HTR-8/SVneo (cell line): Measurements from ENCODE around the gene FCN3.
"Not testable (repeated sequence)": the region's sequence is repeated elsewhere in the genome, so short reads cannot be mapped to it uniquely, and the experiment has no call there.

Source experiments
- DNase-seq: peaks from one replicate; pipeline ENCODE4 v3.0.0; 2011; ENCODE audit warnings: low spot score, mixed read lengths; ENCODE audit not compliant: insufficient read length
- FAIRE-seq: peaks from 2 replicates; lab custom pipeline; 2011; peaks lifted over from hg19 to GRCh38; lab: Jason Lieb, UNC

The FCN3 gene

DNA sequence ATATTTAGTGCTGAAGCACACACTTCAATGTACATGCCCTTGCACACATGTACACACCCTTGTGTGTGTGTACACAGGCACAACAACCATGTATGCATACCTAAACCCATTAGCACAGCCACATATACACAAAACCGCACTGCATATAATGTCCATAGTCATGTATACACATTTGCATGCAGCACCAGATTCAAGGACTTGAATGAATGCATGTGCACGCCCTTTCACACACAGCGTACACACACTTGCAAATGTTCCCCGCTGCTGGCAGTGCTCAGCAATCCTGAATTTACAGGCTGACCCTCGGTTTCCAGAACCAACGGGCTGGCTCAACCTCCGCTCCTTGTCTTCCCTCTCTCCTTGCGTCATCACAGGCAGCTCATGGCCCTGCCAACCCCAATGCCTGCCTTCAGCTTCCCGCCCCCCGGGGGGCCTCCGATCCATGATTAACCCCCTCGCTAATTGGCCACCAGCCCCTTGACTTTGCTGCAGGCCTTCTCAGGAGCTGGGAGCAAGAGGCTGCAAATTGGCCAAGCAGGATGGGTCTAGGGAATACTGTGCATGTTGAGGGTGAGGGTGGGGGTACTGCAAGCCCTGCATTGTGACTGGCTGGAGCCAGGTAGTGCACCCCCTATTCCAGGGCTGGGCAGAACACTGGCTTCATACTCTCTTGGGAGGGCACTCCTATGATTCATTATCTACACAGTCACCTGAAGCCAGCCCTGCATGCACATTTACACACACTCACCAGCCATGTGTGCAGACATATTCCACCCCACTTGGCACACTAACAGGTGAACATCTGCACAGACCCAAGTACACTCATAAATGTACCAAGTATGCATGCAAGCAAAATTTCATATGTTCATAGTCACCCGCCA, 25.7 kb upstream of the FCN3 start:
- FAIRE-seq (peak; percentile 49), DNase-seq (no peak)

DNA sequence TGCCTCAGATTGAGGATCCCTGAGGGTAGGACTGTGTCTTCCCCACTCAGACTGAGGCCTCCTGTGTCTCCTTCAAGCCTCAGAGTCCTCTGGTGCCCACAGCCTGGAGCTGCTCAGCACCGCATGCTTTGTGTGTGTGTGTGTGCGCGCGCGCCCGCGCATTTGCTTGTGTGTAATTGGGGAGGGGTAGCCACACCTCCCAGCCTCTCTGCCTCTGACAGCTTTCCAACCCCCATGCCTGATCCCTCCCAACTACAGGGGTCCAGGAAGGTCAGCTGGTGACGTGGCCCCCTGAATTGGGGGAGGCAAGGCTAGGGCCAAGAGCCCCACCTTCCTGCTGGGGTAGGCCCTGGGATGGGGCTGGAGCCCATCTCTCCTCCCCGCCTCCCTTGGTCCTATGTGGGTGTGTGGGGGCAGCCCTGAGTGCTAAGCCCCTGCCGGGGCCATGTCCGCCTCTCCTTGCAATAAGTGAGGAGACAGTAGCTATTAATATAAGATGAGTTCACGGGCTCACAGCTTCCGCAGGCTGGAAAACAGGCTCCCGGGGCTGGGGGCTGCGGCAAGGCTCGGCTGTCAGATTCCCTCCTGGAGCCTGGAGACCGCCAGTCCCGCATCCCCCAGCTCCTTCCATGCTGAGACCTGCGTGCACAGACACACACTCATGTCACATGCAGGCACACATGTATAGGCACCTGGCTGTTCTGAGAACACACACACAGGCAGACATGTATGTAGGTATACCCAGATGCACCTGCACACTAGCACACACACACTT, 24.8 kb upstream of the FCN3 start:
- no peak for DNase-seq
- no peak for FAIRE-seq

DNA sequence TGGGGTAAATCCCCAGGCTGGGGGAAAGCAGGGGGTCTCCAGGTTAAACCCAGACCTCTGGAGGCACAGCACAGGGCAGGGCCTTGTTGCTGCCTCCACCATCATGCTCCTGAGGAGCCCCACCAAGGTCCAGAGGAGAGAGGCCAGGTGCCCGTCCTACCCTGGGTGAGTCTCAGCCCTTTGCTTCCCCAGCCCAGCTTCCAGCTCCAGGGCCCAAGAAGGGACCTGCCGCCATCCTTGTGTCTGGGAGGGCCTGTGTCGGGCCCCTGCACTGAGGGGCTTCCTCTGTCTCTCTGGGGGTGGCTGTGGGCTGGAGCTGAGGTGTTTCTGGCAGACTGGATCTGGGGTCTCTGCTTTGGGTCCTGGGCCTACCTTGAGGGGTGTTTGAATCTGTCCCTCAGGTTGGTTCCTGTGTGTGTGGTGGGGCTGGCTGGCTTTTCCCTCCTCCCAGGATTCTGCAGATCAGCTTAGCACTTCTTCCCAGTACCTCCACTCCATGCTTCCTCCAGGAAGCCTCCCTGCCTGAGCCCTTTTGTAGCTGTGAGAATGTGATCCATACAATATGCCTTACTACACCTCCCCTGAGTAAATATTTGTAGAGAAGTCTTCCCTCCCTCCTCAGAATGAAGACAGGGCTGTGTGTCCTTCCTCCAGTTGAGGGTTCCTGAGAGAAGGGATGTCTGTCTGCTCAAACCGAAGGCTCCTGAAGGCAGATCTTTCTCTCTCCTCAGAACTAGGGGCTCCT, 24.0 kb upstream of the FCN3 start:
- FAIRE-seq = no peak
- no peak for DNase-seq

GRCh38 chr1:27397749-27398148, 23.1 kb upstream of the FCN3 start:
- FAIRE-seq = no peak
- DNase-seq = no peak

DNA sequence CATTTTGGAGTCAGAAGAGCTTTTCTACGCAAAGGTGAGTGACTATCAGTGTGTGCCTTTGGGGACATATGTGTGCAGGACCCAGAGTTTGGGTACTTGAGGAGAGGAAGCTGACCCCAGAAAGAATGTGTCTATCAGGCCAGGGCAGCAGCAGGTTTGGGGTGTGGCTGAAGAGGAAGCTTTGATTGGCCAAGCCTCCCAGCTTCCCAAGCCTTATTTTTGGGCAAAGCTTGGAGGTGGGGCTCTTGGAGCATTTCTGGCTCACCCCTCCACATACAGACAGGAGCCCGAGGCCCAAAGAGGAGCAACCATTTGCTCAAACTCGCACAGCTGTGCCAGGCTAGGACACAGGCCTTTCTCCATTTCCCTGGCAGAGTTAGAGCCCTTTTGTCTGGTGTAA, 22.5 kb upstream of the FCN3 start:
- DNase-seq (no peak), FAIRE-seq (no peak)

DNA sequence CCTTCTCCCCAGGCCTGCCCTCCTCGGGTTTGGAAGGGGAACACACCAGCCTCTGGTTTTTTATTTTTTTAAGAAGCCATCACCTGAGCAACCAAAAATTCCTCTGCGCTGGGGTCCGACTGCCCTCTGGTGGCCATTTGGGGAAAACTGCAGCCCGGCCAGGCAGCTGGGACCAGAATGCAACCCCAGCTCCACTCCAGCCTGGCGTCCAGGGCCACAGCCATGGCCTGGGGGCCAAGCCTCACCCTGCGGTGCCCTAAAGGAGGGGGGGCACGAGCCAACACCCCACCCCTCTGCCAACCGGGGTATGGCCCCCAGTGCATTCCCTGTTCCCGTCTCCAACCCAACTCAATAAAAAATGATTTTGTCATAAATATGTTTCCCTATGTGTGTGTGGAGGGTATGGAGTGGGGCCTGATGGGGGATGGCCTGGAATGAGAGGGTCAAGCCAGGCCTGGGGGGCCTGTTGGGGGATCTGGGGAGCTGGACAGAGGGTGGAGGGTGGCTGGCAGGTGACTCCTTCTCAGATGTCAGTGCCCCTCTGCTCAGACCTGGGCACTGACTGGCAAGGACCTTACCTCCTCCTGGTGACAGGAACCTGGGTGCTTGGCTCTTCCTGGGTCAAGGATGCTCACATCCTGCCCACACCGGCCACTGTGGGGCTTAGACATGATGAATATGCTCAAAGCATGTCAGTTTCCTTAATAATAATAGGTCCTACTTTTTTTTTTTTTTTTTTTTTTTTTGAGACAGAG, 21.0 kb upstream of the FCN3 start:
- DNase-seq (peak; percentile 71), FAIRE-seq (no peak)

DNA sequence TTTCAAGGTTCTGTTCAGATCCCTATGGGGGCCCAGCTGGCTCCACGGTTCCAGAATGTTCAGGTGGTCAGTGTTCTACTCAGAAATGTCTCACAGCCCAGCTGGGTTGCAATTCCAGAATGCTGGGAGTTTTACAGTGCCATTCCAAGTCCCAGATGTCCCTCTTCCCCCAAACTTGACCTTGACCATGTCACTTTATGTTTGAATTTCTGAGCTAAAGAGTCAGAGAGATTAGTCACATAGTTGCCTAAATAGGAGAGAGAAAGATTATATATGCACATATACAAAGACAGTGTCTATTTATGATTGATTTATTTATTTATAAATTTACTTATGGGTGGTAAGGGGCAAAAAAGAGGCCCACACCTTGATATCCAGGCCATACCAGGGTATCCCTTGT, 20.3 kb upstream of the FCN3 start:
- DNase-seq (no peak), FAIRE-seq (no peak)

GRCh38 chr1:27394282-27394658, 19.6 kb upstream of the FCN3 start:
- FAIRE-seq = no peak
- no peak for DNase-seq

GRCh38 chr1:27393641-27394281, 19.1 kb upstream of the FCN3 start:
- no peak for FAIRE-seq
- no peak for DNase-seq

- DNase-seq = no peak
- FAIRE-seq = no peak
These were observed 18.4 kb upstream of the FCN3 start for GRCh38 chr1:27392778-27393635.

- DNase-seq = peak; percentile 88
- FAIRE-seq = peak; percentile 91
These were observed 17.6 kb upstream of the FCN3 start, which contains the start of gene GPR3 for GRCh38 chr1:27392096-27392777. TSS of gene GPR3 (plus strand) at chr1:27392622. CDS start at chr1:27393799, 1,177 bp downstream.

DNA sequence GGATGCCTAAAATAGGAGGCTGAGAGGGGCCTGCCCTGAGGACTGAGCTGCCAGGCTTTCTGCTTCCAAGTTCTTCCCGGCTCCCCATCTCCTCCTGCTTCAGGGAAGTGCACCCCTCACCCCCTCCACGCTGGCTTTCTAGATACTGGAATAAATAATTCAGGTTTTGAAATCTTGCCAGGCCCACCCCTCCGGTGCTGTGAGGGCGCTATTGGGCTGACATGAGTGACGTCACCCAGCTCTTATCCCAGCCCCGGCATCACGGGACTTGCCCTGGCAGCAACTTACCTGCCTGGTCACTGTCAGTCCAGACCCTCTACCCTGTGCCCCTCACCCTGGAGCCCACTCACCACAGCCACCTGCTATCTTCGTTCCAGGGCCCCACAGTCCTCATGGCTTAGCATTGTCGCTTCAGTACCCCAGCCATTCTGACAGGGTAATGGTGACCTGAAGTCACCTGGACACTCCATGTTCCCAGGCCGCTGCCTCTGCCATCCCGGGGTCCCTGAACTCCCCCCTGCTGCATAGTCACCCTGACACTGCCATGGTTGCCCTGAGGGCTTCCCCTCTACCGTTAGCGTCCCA, 17.0 kb upstream of the FCN3 start:
- DNase-seq = no peak

DNA sequence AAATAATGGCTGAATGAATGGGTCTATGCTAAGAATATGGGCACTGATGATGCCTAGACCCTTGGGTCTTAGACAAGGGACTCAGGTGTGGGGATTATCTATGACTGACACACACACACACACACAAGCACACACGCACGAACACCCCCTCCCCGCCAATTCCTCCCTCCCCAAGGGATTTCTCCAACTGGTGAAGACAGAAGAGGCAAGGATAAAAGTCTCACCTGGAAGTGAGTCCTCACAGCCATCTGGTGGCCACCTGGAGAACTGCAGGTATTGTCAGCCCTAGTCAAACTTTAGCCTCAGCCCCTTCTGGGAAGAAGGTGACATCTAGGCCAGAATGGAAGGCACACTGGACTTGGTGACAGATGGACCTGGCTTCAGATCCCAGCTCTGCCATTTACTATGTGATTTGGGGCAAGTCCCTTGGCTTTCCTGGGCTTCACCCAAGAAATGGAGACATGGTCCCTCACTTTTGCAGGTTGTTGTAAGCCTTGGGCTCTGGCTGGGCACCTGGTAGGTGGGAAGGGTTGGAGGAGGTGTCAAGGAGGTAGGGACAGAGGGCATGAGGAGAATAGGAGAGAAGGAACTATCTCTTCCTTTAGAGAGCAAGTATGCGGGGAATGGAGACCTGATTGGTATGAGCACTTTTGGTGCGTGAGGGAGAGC, 13.8 kb upstream of the FCN3 start:
- no peak for FAIRE-seq

More for the DNA sequence above, 17.0 kb upstream of the FCN3 start:
- FAIRE-seq = no peak

GRCh38 chr1:27384797-27385196, 10.2 kb upstream of the FCN3 start:
- DNase-seq, FAIRE-seq: not testable (repeated sequence)

More for the DNA sequence above, 13.8 kb upstream of the FCN3 start:
- DNase-seq = peak; percentile 51

- no peak for DNase-seq
- no peak for FAIRE-seq
These were observed 9.0 kb upstream of the FCN3 start for GRCh38 chr1:27383661-27384060.

DNA sequence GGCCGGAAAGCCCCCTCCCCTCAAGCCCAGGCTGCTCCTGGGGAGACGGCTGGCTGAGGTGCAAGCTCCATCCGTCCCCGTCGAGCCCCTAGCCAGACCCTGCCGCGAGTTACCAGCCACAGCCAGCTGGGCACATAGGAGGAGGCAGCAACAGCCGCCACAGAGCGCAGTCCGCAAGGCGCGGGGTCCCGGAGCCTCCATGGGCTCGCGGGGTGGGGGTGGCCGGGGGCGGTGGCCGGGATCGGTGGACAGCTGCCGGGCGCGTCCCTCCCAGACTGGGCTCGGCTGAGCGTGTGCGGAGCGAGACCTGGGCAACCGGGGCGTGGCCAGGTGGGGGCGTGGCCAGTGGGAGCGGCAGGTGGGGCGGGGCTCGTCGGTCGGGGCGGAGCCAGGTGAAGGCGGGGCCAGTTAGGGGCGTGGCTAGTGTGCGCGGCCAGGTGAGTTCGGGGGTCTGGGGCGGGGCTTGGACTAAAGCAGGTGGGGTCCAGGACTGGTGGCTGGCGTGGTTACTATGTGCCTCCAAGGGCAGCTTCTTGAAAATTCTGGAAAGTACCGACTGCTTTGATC, 8.5 kb upstream of the FCN3 start, which contains the start of gene CD164L2:
CD164L2 (minus strand) TSS at position 295 of the 567 bp plus-strand sequence; CDS start at position 201, 94 bp downstream.
- FAIRE-seq (no peak), DNase-seq (no peak)
